Sigmoid colon (tissue), 3 donors: ENCODE results near the gene ACMSD.

Source experiments
- POLR2A ChIP-seq, 2 donors: fragments of 450-650 bp; IDR thresholded peaks; one replicate each; pipeline ENCODE4 v1.6.1; 2016; ENCODE audit warnings: antibody characterized with exemption in 2 of 2, mild to moderate bottlenecking in 2 of 2, moderate library complexity in 2 of 2
- TF ChIP-seq, protein P1 (sequence below), 4 experiments: fragments of 450-650 bp in 3 of 4; fragments of 200-600 bp in 1 of 4; IDR thresholded peaks; one replicate each; pipeline ENCODE4 v1.5.1; 2016 to 2019; ENCODE audit warnings: antibody characterized with exemption in 4 of 4, mild to moderate bottlenecking in 3 of 4, moderate library complexity in 2 of 4

DNA sequence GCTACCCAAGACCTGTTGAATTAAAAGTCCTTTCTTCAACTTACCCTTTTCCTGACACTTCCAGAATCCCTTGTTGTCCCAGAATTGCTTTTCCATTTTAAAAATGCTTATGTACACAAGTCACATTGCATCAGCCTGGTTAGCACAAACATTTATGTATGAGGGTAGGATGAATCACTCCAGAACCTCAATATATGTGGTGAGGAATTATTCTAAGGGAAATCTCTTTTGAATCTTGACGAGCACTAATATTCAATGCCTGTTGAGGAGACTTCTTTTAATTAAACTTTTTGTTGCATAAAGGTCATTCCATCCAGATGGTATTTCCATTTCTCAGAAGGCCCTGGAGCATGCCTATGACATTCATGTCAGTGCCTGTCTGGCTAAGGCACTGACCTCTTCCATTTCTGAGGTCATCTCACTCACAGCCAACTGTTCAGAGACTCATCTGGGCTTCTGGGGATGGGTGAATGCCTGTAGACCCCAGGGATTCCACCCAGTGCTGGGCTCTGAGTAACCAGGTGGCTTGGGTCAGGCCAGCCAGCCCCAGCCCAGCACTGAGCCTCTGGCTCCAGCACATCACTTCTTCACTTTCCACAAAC, 28.2 kb downstream of the ACMSD start:
- TF ChIP-seq, protein P1, sequence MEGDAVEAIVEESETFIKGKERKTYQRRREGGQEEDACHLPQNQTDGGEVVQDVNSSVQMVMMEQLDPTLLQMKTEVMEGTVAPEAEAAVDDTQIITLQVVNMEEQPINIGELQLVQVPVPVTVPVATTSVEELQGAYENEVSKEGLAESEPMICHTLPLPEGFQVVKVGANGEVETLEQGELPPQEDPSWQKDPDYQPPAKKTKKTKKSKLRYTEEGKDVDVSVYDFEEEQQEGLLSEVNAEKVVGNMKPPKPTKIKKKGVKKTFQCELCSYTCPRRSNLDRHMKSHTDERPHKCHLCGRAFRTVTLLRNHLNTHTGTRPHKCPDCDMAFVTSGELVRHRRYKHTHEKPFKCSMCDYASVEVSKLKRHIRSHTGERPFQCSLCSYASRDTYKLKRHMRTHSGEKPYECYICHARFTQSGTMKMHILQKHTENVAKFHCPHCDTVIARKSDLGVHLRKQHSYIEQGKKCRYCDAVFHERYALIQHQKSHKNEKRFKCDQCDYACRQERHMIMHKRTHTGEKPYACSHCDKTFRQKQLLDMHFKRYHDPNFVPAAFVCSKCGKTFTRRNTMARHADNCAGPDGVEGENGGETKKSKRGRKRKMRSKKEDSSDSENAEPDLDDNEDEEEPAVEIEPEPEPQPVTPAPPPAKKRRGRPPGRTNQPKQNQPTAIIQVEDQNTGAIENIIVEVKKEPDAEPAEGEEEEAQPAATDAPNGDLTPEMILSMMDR (IDR thresholded peaks at IDR 0.05), result no peak
- TF ChIP-seq POLR2A (IDR thresholded peaks at IDR 0.05), result no peak
